ENCODE measurements around the gene NRROS.

- TF ChIP-seq CTCF (IDR thresholded peaks at IDR 0.05; ENCODE audit: low read depth, low read length), result no peak
- TF ChIP-seq POLR2A (IDR thresholded peaks at IDR 0.05; ENCODE audit: extremely low read depth, insufficient read length), result no peak
- peak; percentile 56 for TF ChIP-seq MAX (IDR thresholded peaks at IDR 0.05; ENCODE audit: low read depth, low read length)
Measured at GRCh38 chr3:196620161-196620604, 19.3 kb upstream of the NRROS start.

Data from NB4 (cell line).